HL-60 (cell line): Measurements from ENCODE around the gene TAF1C.

ENCODE experiments used
- DNase-seq, 2 experiments: peaks; one replicate each; pipeline ENCODE4 v3.0.0-alpha.2; 2010 to 2020; ENCODE audit warnings: low read depth in 1 of 2, low spot score in 1 of 2
- H3K27ac ChIP-seq: fragments of 250-450 bp; sonication (Bioruptor Pico); replicated peaks from 2 replicates; pipeline ENCODE4 v1.5.1; 2020; ENCODE audit warnings: mild to moderate bottlenecking, moderate library complexity
- H3K27me3 ChIP-seq: fragments of 250-450 bp; sonication (Bioruptor Pico); 2 replicates; pipeline ENCODE4 v1.5.1; 2021; ENCODE audit warnings: mild to moderate bottlenecking, moderate library complexity; ENCODE audit not compliant: insufficient read depth, poor library complexity, severe bottlenecking
- H3K4me3 ChIP-seq: replicated peaks from 2 replicates; pipeline ENCODE4 v1.5.1; 2011; ENCODE audit warnings: mild to moderate bottlenecking, control low read depth, low read length; ENCODE audit not compliant: insufficient read depth
- CTCF ChIP-seq: IDR thresholded peaks from one replicate; pipeline ENCODE4 v1.5.1; 2011; ENCODE audit warnings: low read length, control low read depth, inconsistent platforms; ENCODE audit not compliant: insufficient read depth
- GABPA ChIP-seq: IDR thresholded peaks from 2 replicates; pipeline ENCODE4 v1.6.1; 2012; ENCODE audit warnings: low read depth
- POLR2AphosphoS5 ChIP-seq: IDR thresholded peaks from 2 replicates; pipeline ENCODE4 v1.6.1; 2012; ENCODE audit warnings: low read depth
- REST ChIP-seq: IDR thresholded peaks from 2 replicates; pipeline ENCODE4 v1.6.1; 2012; ENCODE audit warnings: low read depth; ENCODE audit not compliant: insufficient replicate concordance
- SPI1 ChIP-seq: IDR thresholded peaks from 2 replicates; pipeline ENCODE4 v1.6.1; 2012; ENCODE audit warnings: low read depth, mild to moderate bottlenecking, borderline replicate concordance
- long read RNA-seq: library from polyadenylated mRNA; unstranded; transcript quantifications from one replicate; pipeline ENCODE4 v2.0.0, GENCODE V29; 2020

The TAF1C gene
- long read RNA-seq, full-length matches to known transcripts, result 16 of 69 reads
- long read RNA-seq, partial matches to known transcripts, result 22 of 69 reads
- long read RNA-seq, other reads (novel, unspliced or antisense), result 31 of 69 reads

- TF ChIP-seq CTCF (peak; percentile 89), POLR2AphosphoS5 (peak; percentile 81; the same call in 1 of the 2 replicates), REST (no peak), SPI1 (peak; percentile 44; the same call in 1 of the 2 replicates), GABPA (peak; percentile 97)
- H3K27ac ChIP-seq, result peak within 1 kb of the TSS; percentile 82
- DNase-seq, result peak; percentile 89 to 90
- no peaks in the 10 kb centered on the region for H3K27me3 ChIP-seq
- peak within 1 kb of the TSS; percentile 88 for H3K4me3 ChIP-seq
Observed at GRCh38 chr16:84186685-84187437, at the start of gene TAF1C. TAF1C (minus strand) TSS chr16:84187057; CDS start chr16:84184988, 2,069 bp downstream.

- Histone ChIP-seq H3K4me3 (no peak overlapping the region), H3K27me3 (no peaks in the 10 kb centered on the region), H3K27ac (no peak overlapping the region)
- no peak for DNase-seq
- no peak for TF ChIP-seq CTCF
- no peak for TF ChIP-seq POLR2AphosphoS5
- no peak for TF ChIP-seq SPI1
- TF ChIP-seq GABPA, result no peak
- TF ChIP-seq REST, result no peak
Observed at GRCh38 chr16:84234321-84235241, 47.7 kb upstream of the TAF1C start.

- Histone ChIP-seq H3K27me3 (peaks cover 2% of the 10 kb centered on the region), H3K4me3 (no peak overlapping the region), H3K27ac (no peak overlapping the region)
- TF ChIP-seq SPI1 (no peak), CTCF (no peak), REST (no peak)
- no peak for DNase-seq
Observed at GRCh38 chr16:84233748-84234147, 46.9 kb upstream of the TAF1C start.
